Measurements from ENCODE around the gene FIGNL1.

DNA sequence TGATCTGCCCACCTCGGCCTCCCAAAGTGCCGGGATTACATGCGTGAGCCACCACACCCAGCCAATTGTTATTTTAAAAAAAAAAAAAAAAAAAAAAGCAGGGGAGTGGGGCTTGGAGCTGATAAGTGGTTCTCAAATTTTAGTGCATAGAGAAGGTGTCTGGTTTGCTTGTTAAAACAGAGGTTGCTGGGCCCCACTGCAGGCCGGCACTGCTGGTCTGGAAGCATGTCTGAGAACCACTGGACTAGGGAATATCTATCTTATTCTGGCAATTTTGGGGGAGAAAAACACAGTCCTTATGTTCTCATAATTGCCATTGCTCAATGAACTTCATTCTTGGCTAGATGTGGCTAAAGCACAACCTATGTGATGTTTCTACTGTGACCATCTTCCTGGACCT, 19.0 kb upstream of the FIGNL1 start:
- TF ChIP-seq, protein P1, sequence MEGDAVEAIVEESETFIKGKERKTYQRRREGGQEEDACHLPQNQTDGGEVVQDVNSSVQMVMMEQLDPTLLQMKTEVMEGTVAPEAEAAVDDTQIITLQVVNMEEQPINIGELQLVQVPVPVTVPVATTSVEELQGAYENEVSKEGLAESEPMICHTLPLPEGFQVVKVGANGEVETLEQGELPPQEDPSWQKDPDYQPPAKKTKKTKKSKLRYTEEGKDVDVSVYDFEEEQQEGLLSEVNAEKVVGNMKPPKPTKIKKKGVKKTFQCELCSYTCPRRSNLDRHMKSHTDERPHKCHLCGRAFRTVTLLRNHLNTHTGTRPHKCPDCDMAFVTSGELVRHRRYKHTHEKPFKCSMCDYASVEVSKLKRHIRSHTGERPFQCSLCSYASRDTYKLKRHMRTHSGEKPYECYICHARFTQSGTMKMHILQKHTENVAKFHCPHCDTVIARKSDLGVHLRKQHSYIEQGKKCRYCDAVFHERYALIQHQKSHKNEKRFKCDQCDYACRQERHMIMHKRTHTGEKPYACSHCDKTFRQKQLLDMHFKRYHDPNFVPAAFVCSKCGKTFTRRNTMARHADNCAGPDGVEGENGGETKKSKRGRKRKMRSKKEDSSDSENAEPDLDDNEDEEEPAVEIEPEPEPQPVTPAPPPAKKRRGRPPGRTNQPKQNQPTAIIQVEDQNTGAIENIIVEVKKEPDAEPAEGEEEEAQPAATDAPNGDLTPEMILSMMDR (conservative IDR thresholded peaks at IDR 0.05 in 1 of 2, IDR thresholded peaks at IDR 0.05 in 1 of 2; ENCODE audit: extremely low read depth in 1 of 2, insufficient read depth in 1 of 2, low read depth in 1 of 2, low read length in 2 of 2) = no peak
- TF ChIP-seq EZH2 (IDR thresholded peaks at IDR 0.05; ENCODE audit: borderline replicate concordance, low read length) = no peak
